Activated naive CD4-positive, alpha-beta T cell treated with anti-CD3 and anti-CD28 coated beads, Interleukin-2, amount 50 U/mL, for 24 hours (primary cell): ENCODE results near the gene CDC42EP3.

Experiments
- H3K27ac Mint-ChIP-seq: one replicate; pipeline ENCODE4 v1.8.0; 2021; ENCODE audit warnings: mild to moderate bottlenecking, mixed read lengths
- H3K27me3 Mint-ChIP-seq: one replicate; pipeline ENCODE4 v1.8.0; 2021; ENCODE audit warnings: mixed read lengths
- H3K36me3 Mint-ChIP-seq: one replicate; pipeline ENCODE4 v1.8.0; 2021; ENCODE audit warnings: mixed read lengths
- H3K4me1 Mint-ChIP-seq: one replicate; pipeline ENCODE4 v1.8.0; 2021; ENCODE audit warnings: mixed read lengths
- H3K4me3 Mint-ChIP-seq: one replicate; pipeline ENCODE4 v1.8.0; 2021; ENCODE audit warnings: mild to moderate bottlenecking, mixed read lengths
- H3K9me3 Mint-ChIP-seq: one replicate; pipeline ENCODE4 v1.8.0; 2021; ENCODE audit warnings: mixed read lengths

Gene CDC42EP3

GRCh38 chr2:37609782-37610181, 61.7 kb downstream of the CDC42EP3 start:
- Mint-ChIP-seq H3K36me3 (peaks cover 16% of the 10 kb centered on the region), H3K9me3 (peaks cover 17% of the 10 kb centered on the region), H3K4me1 (peaks cover 3% of the 10 kb centered on the region), H3K27ac (no peak overlapping the region), H3K27me3 (no peaks in the 10 kb centered on the region), H3K4me3 (no peak overlapping the region)

GRCh38 chr2:37604716-37605115, 66.7 kb downstream of the CDC42EP3 start:
- H3K36me3 Mint-ChIP-seq = peaks cover 21% of the 10 kb centered on the region

GRCh38 chr2:37602702-37603101, 68.7 kb downstream of the CDC42EP3 start:
- Mint-ChIP-seq H3K36me3 (peaks cover 23% of the 10 kb centered on the region), H3K4me3 (peak overlapping the region; percentile 71), H3K9me3 (peaks cover 14% of the 10 kb centered on the region), H3K27ac (peak overlapping the region; percentile 81), H3K4me1 (peaks cover 51% of the 10 kb centered on the region), H3K27me3 (no peaks in the 10 kb centered on the region)

More at GRCh38 chr2:37604716-37605115, 66.7 kb downstream of the CDC42EP3 start:
- no peaks in the 10 kb centered on the region for H3K27me3 Mint-ChIP-seq
- peaks cover 40% of the 10 kb centered on the region for H3K4me1 Mint-ChIP-seq
- no peak overlapping the region for H3K27ac Mint-ChIP-seq
- H3K4me3 Mint-ChIP-seq = no peak overlapping the region
- H3K9me3 Mint-ChIP-seq = peaks cover 17% of the 10 kb centered on the region

- H3K27me3 Mint-ChIP-seq = no peaks in the 10 kb centered on the region
- H3K27ac Mint-ChIP-seq = no peak overlapping the region
- H3K36me3 Mint-ChIP-seq = peaks cover 23% of the 10 kb centered on the region
- H3K4me3 Mint-ChIP-seq = peak overlapping the region; percentile 55
- peaks cover 18% of the 10 kb centered on the region for H3K9me3 Mint-ChIP-seq
- H3K4me1 Mint-ChIP-seq = peaks cover 51% of the 10 kb centered on the region
Observed at GRCh38 chr2:37602040-37602439, 69.4 kb downstream of the CDC42EP3 start.

GRCh38 chr2:37601569-37601968, 69.9 kb downstream of the CDC42EP3 start:
- peaks cover 24% of the 10 kb centered on the region for H3K36me3 Mint-ChIP-seq
- peak overlapping the region; percentile 55 for H3K4me3 Mint-ChIP-seq
- peaks cover 51% of the 10 kb centered on the region for H3K4me1 Mint-ChIP-seq

GRCh38 chr2:37600735-37601134, 70.7 kb downstream of the CDC42EP3 start:
- H3K36me3 Mint-ChIP-seq = peaks cover 20% of the 10 kb centered on the region
- H3K4me3 Mint-ChIP-seq = peak overlapping the region; percentile 72
- no peaks in the 10 kb centered on the region for H3K27me3 Mint-ChIP-seq
- H3K4me1 Mint-ChIP-seq = peaks cover 51% of the 10 kb centered on the region
- peak overlapping the region; percentile 82 for H3K27ac Mint-ChIP-seq
- peaks cover 16% of the 10 kb centered on the region for H3K9me3 Mint-ChIP-seq

More at GRCh38 chr2:37601569-37601968, 69.9 kb downstream of the CDC42EP3 start:
- peaks cover 21% of the 10 kb centered on the region for H3K9me3 Mint-ChIP-seq
- H3K27me3 Mint-ChIP-seq = no peaks in the 10 kb centered on the region
- no peak overlapping the region for H3K27ac Mint-ChIP-seq

- Mint-ChIP-seq H3K27me3 (no peaks in the 10 kb centered on the region), H3K4me3 (peak overlapping the region; percentile 72), H3K27ac (peak overlapping the region; percentile 80), H3K4me1 (peaks cover 51% of the 10 kb centered on the region), H3K9me3 (peaks cover 16% of the 10 kb centered on the region), H3K36me3 (peaks cover 16% of the 10 kb centered on the region)
Observed at GRCh38 chr2:37599688-37600525, 71.5 kb downstream of the CDC42EP3 start.

GRCh38 chr2:37593694-37594093, 77.7 kb downstream of the CDC42EP3 start:
- Mint-ChIP-seq H3K36me3 (peaks cover 12% of the 10 kb centered on the region), H3K27ac (no peak overlapping the region), H3K27me3 (no peaks in the 10 kb centered on the region), H3K4me1 (peaks cover 20% of the 10 kb centered on the region), H3K4me3 (no peak overlapping the region), H3K9me3 (peaks cover 13% of the 10 kb centered on the region)

- peaks cover 11% of the 10 kb centered on the region for H3K9me3 Mint-ChIP-seq
- H3K4me3 Mint-ChIP-seq = no peak overlapping the region
- peaks cover 11% of the 10 kb centered on the region for H3K36me3 Mint-ChIP-seq
- no peak overlapping the region for H3K27ac Mint-ChIP-seq
- peaks cover 25% of the 10 kb centered on the region for H3K4me1 Mint-ChIP-seq
- H3K27me3 Mint-ChIP-seq = no peaks in the 10 kb centered on the region
Observed at GRCh38 chr2:37593024-37593423, 78.4 kb downstream of the CDC42EP3 start.
